Activated CD8-positive, alpha-beta memory T cell treated with anti-CD3 and anti-CD28 coated beads, Interleukin-2, amount 10 ng/mL, durations not matched to agents 7 days and 5 days (primary cell): Measurements from ENCODE around the gene CAP2. TPM values are rescaled to one million over a fixed set of nuclear protein-coding genes. Genes with fewer than 3 reads are reported as not detected.

Experiments
- ATAC-seq: fragments of 150-1000 bp; cut with Tn5 transposase; one replicate; pipeline ENCODE4 v1.10.0; 2021; ENCODE audit warnings: moderate library complexity
- CTCF ChIA-PET: fragments of 350-600 bp; sonication (Branson Sonifier 250); formaldehyde crosslinking; loops from one replicate; lab custom pipeline; 2021; ENCODE audit warnings: antibody characterized with exemption; lab: Charles Lee
- DNase-seq: peaks from one replicate; pipeline ENCODE4 v3.0.0-alpha.2; 2020
- H3K27ac Mint-ChIP-seq: one replicate; pipeline ENCODE4 v1.8.0; 2021; ENCODE audit warnings: mild to moderate bottlenecking, mixed read lengths
- H3K27me3 Mint-ChIP-seq: one replicate; pipeline ENCODE4 v1.8.0; 2021; ENCODE audit warnings: mixed read lengths
- H3K36me3 Mint-ChIP-seq: one replicate; pipeline ENCODE4 v1.8.0; 2021; ENCODE audit warnings: mild to moderate bottlenecking, mixed read lengths
- H3K4me1 Mint-ChIP-seq: one replicate; pipeline ENCODE4 v1.8.0; 2021; ENCODE audit warnings: mixed read lengths
- H3K4me3 Mint-ChIP-seq: one replicate; pipeline ENCODE4 v1.8.0; 2021; ENCODE audit warnings: mild to moderate bottlenecking, moderate library complexity, mixed read lengths
- H3K9me3 Mint-ChIP-seq: one replicate; pipeline ENCODE4 v1.8.0; 2022; ENCODE audit warnings: low read depth, mixed read lengths
- total RNA-seq, 2 experiments: library from RNA; stranded (reverse); gene quantifications; one replicate each; pipeline ENCODE4 v1.2.3, GENCODE V29; 2021

CAP2 gene
- total RNA-seq, 2 experiments from 2014 or later: not detected

GRCh38 chr6:17476511-17476910 lies 83.1 kb downstream of the CAP2 start:
- peaks cover 15% of the 10 kb centered on the region for H3K27me3 Mint-ChIP-seq
- no peaks in the 10 kb centered on the region for H3K4me1 Mint-ChIP-seq
- DNase-seq: no peak
- H3K36me3 Mint-ChIP-seq: no peaks in the 10 kb centered on the region
- ATAC-seq: no peak
- no peaks in the 10 kb centered on the region for H3K9me3 Mint-ChIP-seq
- no peak overlapping the region for H3K27ac Mint-ChIP-seq
- H3K4me3 Mint-ChIP-seq: no peak overlapping the region
- CTCF ChIA-PET: no interaction called here

GRCh38 chr6:17477356-17477755 lies 84.0 kb downstream of the CAP2 start:
- Mint-ChIP-seq H3K27ac (no peak overlapping the region), H3K27me3 (peaks cover 17% of the 10 kb centered on the region), H3K4me3 (no peak overlapping the region), H3K4me1 (no peaks in the 10 kb centered on the region), H3K36me3 (no peaks in the 10 kb centered on the region), H3K9me3 (no peaks in the 10 kb centered on the region)
- ATAC-seq: no peak
- CTCF ChIA-PET: no interaction called here
- no peak for DNase-seq

DNA sequence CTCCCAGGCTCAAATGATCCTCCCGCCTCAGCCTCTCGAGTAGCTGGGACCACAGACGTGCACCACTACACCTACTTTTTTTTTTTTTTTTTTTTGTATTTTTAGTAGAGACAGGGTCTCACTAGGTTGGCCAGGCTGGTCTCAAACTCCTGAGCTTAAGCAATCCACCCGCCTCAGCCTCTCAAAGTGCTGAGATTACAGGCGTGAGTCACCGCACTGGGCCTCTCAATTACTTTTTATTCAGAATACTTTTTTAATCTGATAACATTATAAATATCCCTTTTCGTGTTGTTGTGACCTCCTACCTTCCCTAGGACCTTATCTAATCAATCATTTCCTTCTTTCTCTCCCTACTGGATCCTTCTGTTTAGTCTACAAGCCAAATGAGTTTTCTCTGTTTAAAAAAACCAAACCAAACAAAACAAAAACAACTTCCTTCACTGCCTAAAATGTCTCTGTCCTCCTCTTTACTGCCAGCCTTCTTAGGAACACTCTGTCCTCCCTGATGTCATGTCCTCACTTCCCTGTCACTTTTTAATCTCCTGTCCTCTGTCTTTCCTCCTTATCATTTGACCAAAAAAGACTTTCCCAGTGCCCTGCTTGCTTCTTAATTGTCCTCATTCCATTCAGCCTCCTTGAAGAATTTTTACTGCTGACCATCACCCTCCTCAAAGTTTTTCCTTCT lies 85.0 kb downstream of the CAP2 start:
- Mint-ChIP-seq H3K9me3 (no peaks in the 10 kb centered on the region), H3K4me1 (no peaks in the 10 kb centered on the region), H3K36me3 (no peaks in the 10 kb centered on the region), H3K27ac (no peak overlapping the region), H3K27me3 (peaks cover 16% of the 10 kb centered on the region), H3K4me3 (no peak overlapping the region)
- DNase-seq: no peak
- no peak for ATAC-seq
- CTCF ChIA-PET: no interaction called here

- H3K27ac Mint-ChIP-seq: no peak overlapping the region
- no peak overlapping the region for H3K4me3 Mint-ChIP-seq
- CTCF ChIA-PET: interaction anchor here (0.7 kb wide), 1 partner anchor 11 kb away, joined by 4 read pairs; no protein-coding TSS in a partner anchor
- H3K9me3 Mint-ChIP-seq: no peaks in the 10 kb centered on the region
- H3K27me3 Mint-ChIP-seq: peaks cover 14% of the 10 kb centered on the region
- no peaks in the 10 kb centered on the region for H3K36me3 Mint-ChIP-seq
- H3K4me1 Mint-ChIP-seq: no peaks in the 10 kb centered on the region
- DNase-seq (no peak), ATAC-seq (no peak)
These were observed 85.6 kb downstream of the CAP2 start for GRCh38 chr6:17478946-17479345.

GRCh38 chr6:17480476-17480875 lies 87.1 kb downstream of the CAP2 start:
- Mint-ChIP-seq H3K27me3 (peaks cover 12% of the 10 kb centered on the region), H3K4me3 (no peak overlapping the region), H3K36me3 (no peaks in the 10 kb centered on the region), H3K27ac (no peak overlapping the region), H3K4me1 (no peaks in the 10 kb centered on the region), H3K9me3 (no peaks in the 10 kb centered on the region)
- no peak for ATAC-seq
- no peak for DNase-seq
- CTCF ChIA-PET: interaction anchor here (0.7 kb wide), 1 partner anchor 323 kb away, joined by 3 read pairs; no protein-coding TSS in a partner anchor

DNA sequence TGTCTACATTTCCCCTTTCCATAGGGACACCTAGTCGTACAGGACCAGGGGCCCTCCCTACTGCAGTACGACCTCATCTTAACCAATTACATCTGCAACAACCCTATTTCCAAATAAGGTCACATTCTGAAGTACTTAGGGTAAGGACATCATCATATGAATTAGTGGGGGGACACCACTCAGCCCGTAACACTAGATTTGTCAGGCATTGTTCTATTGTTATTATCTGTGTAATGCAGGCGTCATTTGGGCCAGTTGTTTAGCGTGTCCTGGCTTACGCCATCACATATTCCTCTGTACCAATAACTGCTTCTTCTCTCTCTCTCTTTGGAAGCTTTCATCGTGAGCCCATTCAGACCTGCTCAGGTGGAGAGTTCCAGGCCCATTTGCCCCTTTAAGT lies 89.3 kb downstream of the CAP2 start:
- CTCF ChIA-PET: no interaction called here
- H3K4me3 Mint-ChIP-seq: no peak overlapping the region
- H3K4me1 Mint-ChIP-seq: no peaks in the 10 kb centered on the region
- no peak for DNase-seq
- no peak for ATAC-seq
- H3K27me3 Mint-ChIP-seq: peaks cover 6% of the 10 kb centered on the region
- no peaks in the 10 kb centered on the region for H3K36me3 Mint-ChIP-seq
- no peaks in the 10 kb centered on the region for H3K9me3 Mint-ChIP-seq
- no peak overlapping the region for H3K27ac Mint-ChIP-seq

DNA sequence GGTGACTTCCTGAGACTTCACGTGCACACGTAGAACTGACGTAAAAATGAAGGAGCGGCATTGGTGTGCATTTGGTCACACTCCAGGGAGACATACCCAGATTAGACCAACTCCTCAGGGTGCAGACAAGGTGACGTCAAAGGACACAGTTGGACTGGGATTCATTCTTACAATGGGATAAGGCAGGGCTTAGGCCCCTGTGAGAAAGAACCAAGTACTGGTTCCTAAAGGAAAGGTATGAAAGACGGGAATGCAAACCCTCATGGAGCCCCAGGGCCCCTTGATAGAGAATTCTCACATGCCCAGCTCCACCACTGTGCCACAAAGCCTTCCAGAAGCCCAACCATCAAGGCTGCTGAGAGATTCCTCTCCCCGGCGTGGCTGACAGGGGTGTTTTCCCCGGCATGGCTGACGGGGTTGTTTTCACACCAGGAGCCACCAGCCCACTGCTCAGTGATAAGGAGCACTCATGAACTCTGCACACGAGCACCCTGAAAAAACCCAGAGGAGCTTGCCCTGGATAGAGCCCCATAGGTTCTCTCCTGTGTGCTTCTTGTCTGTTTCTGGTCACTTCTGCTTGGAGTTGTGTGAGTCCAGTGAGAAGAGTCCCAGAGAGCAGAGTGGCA lies 90.1 kb downstream of the CAP2 start:
- H3K4me1 Mint-ChIP-seq: no peaks in the 10 kb centered on the region
- ATAC-seq: no peak
- H3K4me3 Mint-ChIP-seq: no peak overlapping the region
- CTCF ChIA-PET: no interaction called here
- H3K27ac Mint-ChIP-seq: no peak overlapping the region
- no peaks in the 10 kb centered on the region for H3K36me3 Mint-ChIP-seq
- peaks cover 6% of the 10 kb centered on the region for H3K27me3 Mint-ChIP-seq
- H3K9me3 Mint-ChIP-seq: no peaks in the 10 kb centered on the region
- DNase-seq: no peak

DNA sequence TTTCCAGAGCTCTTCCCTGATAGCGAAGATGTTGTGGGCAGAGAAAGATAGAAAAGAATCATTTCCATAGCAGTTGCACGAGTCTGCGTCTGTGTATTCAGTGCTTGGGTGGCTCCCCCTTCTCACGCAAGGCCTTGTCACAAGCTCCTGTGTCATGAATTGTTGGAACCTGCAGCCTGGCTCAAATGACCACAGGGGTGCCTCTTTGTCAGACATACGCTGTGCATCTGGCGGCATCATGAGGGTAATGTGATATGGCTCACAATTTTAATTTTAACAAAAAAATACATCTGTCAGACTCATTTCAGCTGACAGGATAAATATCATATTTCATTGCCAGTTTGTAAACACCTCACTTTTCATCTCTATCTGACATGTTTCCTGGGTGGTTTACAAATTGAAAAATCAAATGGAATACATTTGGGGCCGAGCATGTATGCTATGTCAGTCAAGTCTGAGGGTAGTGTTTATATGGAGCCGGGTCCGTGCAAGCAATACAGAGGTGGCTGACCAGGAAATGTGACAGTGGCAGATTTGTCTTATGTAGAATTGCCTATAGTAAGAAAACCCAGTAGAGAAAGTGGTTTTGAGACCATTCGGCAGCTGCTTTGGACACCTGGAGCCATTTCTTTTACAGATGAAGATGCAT lies 90.9 kb downstream of the CAP2 start:
- DNase-seq (no peak), ATAC-seq (no peak)
- H3K4me1 Mint-ChIP-seq: no peaks in the 10 kb centered on the region
- CTCF ChIA-PET: no interaction called here
- H3K36me3 Mint-ChIP-seq: no peaks in the 10 kb centered on the region
- H3K27ac Mint-ChIP-seq: no peak overlapping the region
- H3K27me3 Mint-ChIP-seq: peaks cover 6% of the 10 kb centered on the region
- no peaks in the 10 kb centered on the region for H3K9me3 Mint-ChIP-seq
- H3K4me3 Mint-ChIP-seq: no peak overlapping the region

GRCh38 chr6:17485181-17485580 lies 91.8 kb downstream of the CAP2 start:
- Mint-ChIP-seq H3K4me3 (no peak overlapping the region), H3K36me3 (no peaks in the 10 kb centered on the region), H3K9me3 (no peaks in the 10 kb centered on the region), H3K27me3 (peaks cover 7% of the 10 kb centered on the region), H3K27ac (no peak overlapping the region), H3K4me1 (no peaks in the 10 kb centered on the region)
- DNase-seq (no peak), ATAC-seq (no peak)
- CTCF ChIA-PET: no interaction called here

GRCh38 chr6:17485946-17486345 lies 92.6 kb downstream of the CAP2 start:
- CTCF ChIA-PET: no interaction called here
- ATAC-seq: no peak
- Mint-ChIP-seq H3K36me3 (no peaks in the 10 kb centered on the region), H3K27ac (no peak overlapping the region), H3K27me3 (peaks cover 13% of the 10 kb centered on the region), H3K9me3 (no peaks in the 10 kb centered on the region), H3K4me1 (peaks cover 2% of the 10 kb centered on the region), H3K4me3 (no peak overlapping the region)
- DNase-seq: no peak

GRCh38 chr6:17486680-17487079 lies 93.3 kb downstream of the CAP2 start:
- DNase-seq: no peak
- no peak overlapping the region for H3K4me3 Mint-ChIP-seq
- H3K4me1 Mint-ChIP-seq: peaks cover 2% of the 10 kb centered on the region
- no peaks in the 10 kb centered on the region for H3K9me3 Mint-ChIP-seq
- CTCF ChIA-PET: no interaction called here
- no peak overlapping the region for H3K27ac Mint-ChIP-seq
- H3K27me3 Mint-ChIP-seq: peaks cover 16% of the 10 kb centered on the region
- no peak for ATAC-seq
- H3K36me3 Mint-ChIP-seq: no peaks in the 10 kb centered on the region

DNA sequence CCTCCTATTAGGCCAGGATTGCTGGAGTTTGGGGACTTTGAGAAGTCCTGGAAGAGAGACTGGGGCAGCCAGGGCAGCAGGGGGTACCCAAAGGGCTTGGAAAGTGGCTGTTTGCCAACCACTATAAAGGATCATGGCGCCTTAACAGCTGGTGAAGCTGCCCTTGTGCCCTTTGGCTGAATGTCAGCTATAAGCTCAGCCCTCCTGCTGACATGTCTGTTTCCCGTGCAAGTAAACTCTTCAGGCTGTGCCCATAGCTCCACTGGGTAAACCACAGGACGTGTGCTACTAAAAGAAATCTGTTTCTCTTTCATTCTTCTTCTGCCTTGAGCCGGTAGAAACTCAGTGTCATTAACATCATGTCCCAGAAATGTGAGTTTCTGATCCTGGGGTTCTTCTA lies 97.3 kb downstream of the CAP2 start:
- ATAC-seq (no peak), DNase-seq (no peak)
- no peaks in the 10 kb centered on the region for H3K9me3 Mint-ChIP-seq
- no peaks in the 10 kb centered on the region for H3K36me3 Mint-ChIP-seq
- peaks cover 21% of the 10 kb centered on the region for H3K27me3 Mint-ChIP-seq
- no peak overlapping the region for H3K4me3 Mint-ChIP-seq
- H3K4me1 Mint-ChIP-seq: peaks cover 2% of the 10 kb centered on the region
- CTCF ChIA-PET: no interaction called here
- no peak overlapping the region for H3K27ac Mint-ChIP-seq

DNA sequence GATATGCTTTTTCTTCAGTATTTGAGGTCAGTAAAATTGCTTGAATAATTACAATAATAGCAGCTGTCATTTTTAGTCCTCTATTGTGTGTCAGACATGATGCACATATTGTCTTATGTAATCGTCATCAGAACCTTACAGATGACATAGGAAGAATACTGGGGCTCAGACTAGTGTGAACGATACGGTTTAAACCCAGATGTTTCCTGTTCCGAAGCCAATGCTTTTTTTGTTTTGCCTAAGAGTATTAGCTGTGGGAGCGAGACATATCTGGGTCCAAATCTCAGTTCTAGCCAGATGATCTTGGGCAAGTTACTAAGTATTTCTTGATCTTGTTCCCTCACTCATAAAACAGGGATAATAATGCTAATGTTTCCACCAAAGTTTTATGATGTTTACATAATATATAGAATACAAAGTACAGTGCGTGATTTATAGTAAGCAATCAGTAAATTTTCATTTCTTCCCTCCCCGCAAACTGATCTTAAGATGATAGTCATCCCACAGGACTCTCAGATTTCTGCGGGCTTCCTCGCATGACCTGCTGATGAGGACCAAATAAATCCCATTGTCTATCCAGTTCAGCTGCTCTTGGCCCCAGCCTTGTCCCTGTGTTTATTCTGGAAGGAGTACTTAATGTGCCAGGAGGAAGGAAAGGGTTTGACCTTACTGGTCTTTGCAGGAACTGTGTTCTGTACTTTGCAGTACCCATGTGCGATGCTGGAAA lies 98.2 kb downstream of the CAP2 start:
- H3K9me3 Mint-ChIP-seq: no peaks in the 10 kb centered on the region
- DNase-seq: no peak
- peaks cover 21% of the 10 kb centered on the region for H3K27me3 Mint-ChIP-seq
- no peak overlapping the region for H3K4me3 Mint-ChIP-seq
- no peak for ATAC-seq
- H3K27ac Mint-ChIP-seq: no peak overlapping the region
- CTCF ChIA-PET: no interaction called here
- H3K4me1 Mint-ChIP-seq: peaks cover 2% of the 10 kb centered on the region
- no peaks in the 10 kb centered on the region for H3K36me3 Mint-ChIP-seq
